Stomach (tissue), 4 donors: ENCODE data around the gene DUOX2.

Source experiments
- CTCF ChIP-seq, 7 experiments: fragments of 450-650 bp in 4 of 7; fragments of 200-600 bp in 3 of 7; sonication (generic) in 3 of 7; IDR thresholded peaks; one replicate each; pipeline ENCODE4 v1.5.1; 2016 to 2019; ENCODE audit warnings: antibody characterized with exemption in 7 of 7, control low read depth in 2 of 7, mild to moderate bottlenecking in 1 of 7
- POLR2AphosphoS5 ChIP-seq, 3 donors: sonication (generic); formaldehyde crosslinking; IDR thresholded peaks; one replicate each; pipeline ENCODE4 v1.6.1; 2016; ENCODE audit warnings: antibody characterized with exemption in 3 of 3

DNA sequence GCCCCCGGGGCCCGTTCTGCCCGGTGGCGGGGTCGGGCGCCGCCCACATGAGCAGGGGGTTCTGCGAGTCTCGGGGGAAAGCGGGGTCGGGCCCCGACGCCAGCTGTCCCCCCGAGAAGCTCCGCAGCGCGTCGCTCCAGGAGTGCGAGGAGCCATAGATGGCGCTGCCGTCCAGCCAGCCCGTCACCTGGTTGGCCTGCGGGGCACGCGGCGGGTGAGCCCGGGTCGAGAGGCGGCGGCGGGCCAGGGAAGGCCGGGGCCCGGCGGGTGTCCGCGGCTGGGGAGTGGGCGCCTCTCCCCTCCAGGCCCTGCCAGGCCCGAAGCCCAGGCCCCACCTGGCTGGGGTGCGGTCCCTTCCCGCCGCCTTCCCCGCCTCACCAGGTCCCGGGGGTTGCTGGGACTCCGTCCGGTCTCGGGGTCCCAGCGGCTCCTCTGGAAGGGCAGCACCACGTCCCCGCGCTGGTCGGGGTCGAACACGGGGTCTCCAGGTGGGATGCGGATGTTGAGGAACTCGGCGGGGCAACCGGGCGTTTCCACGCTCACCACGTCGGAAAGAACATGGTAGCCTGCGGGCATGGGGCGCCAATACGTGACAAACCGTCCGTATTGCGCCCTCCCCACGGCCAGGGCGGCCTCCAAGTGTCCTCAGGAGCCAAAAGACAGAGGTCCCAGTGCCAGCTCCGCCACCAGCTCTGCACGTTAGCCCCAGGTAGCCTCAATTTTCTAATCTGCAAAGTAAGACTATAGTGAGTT lies 2.4 kb downstream of the DUOX2 start:
- TF ChIP-seq CTCF (IDR thresholded peaks at IDR 0.05), result no peak
- no peak for TF ChIP-seq POLR2AphosphoS5 (IDR thresholded peaks at IDR 0.05)
